Endothelial cell of umbilical vein (primary cell): Measurements from ENCODE around the gene HECTD1. TPM values are rescaled to one million over a fixed set of nuclear protein-coding genes. Genes with fewer than 3 reads are reported as not detected.

ENCODE experiments used
- BruUV-seq: library from RNA; stranded (reverse); fragments of 400-500 nt; replicated peaks from 2 replicates; lab custom pipeline; 2021; lab: Mats Ljungman, UMichigan
- CTCF ChIA-PET: fragments of 300-600, 350-600 bp; sonication (Branson Sonifier 250); formaldehyde crosslinking; loops from one replicate; lab custom pipeline; 2021; ENCODE audit warnings: antibody characterized with exemption, inconsistent platforms; lab: Charles Lee
- POLR2A ChIA-PET: fragments of 300-600, 350-600 bp; sonication (Branson Sonifier 250); formaldehyde crosslinking; loops from one replicate; lab custom pipeline; 2021; ENCODE audit warnings: antibody characterized with exemption, inconsistent platforms; lab: Charles Lee
- DNase-seq: peaks from one replicate; pipeline ENCODE4 v3.0.0-alpha.2; 2011; ENCODE audit warnings: low read depth, low spot score
- FAIRE-seq: peaks from 2 replicates; lab custom pipeline; 2011; peaks lifted over from hg19 to GRCh38; lab: Jason Lieb, UNC
- H2AFZ ChIP-seq: 2 replicates; pipeline ENCODE4 v1.6.0; 2012; ENCODE audit warnings: low read depth, low read length, control low read depth, inconsistent platforms
- H3K27ac ChIP-seq: 2 replicates; pipeline ENCODE4 v1.5.1; 2011; ENCODE audit warnings: low read depth, mild to moderate bottlenecking, control low read depth, low read length, moderate library complexity; ENCODE audit not compliant: insufficient read depth
- H3K27me3 ChIP-seq, 2 experiments: 2 replicates each; pipeline versions ENCODE4 v1.6.0 to v1.6.1; 2011; ENCODE audit warnings: low read length in 2 of 2, mixed read lengths in 1 of 2; ENCODE audit not compliant: control insufficient read depth in 2 of 2, insufficient read depth in 2 of 2
- H3K36me3 ChIP-seq, 2 experiments: 2 replicates in 1 of 2; 3 replicates in 1 of 2; pipeline ENCODE4 v1.5.1; 2011; ENCODE audit warnings: low read length in 2 of 2, mild to moderate bottlenecking in 1 of 2, moderate library complexity in 1 of 2; ENCODE audit not compliant: control insufficient read depth in 2 of 2, insufficient read depth in 2 of 2; ENCODE audit errors: extremely low read depth in 1 of 2
- H3K4me1 ChIP-seq: 3 replicates; pipeline ENCODE4 v1.5.1; 2011; ENCODE audit warnings: mild to moderate bottlenecking, low read length; ENCODE audit not compliant: control insufficient read depth, insufficient read depth; ENCODE audit errors: extremely low read depth
- H3K4me2 ChIP-seq: 2 replicates; pipeline ENCODE4 v1.6.1; 2011; ENCODE audit warnings: low read length, control low read depth, mixed read lengths; ENCODE audit not compliant: insufficient read depth
- H3K4me3 ChIP-seq, 3 experiments: fragments of 200-600 bp in 1 of 3; sonication (generic), shearing (Covaris generic) in 1 of 3; replicated peaks in 1 of 3; 2 replicates each; pipeline ENCODE4 v1.5.1; 2011 to 2016; ENCODE audit warnings: control low read depth in 3 of 3, low read length in 3 of 3, mild to moderate bottlenecking in 2 of 3, inconsistent platforms in 1 of 3, low read depth in 1 of 3, moderate library complexity in 1 of 3; ENCODE audit not compliant: insufficient read depth in 1 of 3
- H3K79me2 ChIP-seq: 2 replicates; pipeline ENCODE4 v1.6.0; 2012; ENCODE audit warnings: low read length, inconsistent platforms; ENCODE audit not compliant: control insufficient read depth, insufficient read depth
- H3K9ac ChIP-seq: replicated peaks from 2 replicates; pipeline ENCODE3; 2011; ENCODE audit warnings: low read length, control low read depth; ENCODE audit not compliant: insufficient read depth; ENCODE audit errors: extremely low read depth
- H3K9me1 ChIP-seq: replicated peaks from 3 replicates; pipeline ENCODE4 v1.6.0; 2011; ENCODE audit warnings: mild to moderate bottlenecking, low read length; ENCODE audit not compliant: control insufficient read depth, insufficient read depth; ENCODE audit errors: extremely low read depth
- H3K9me3 ChIP-seq: replicated peaks from 2 replicates; pipeline ENCODE4 v1.5.1; 2012; ENCODE audit warnings: low read length, inconsistent platforms; ENCODE audit not compliant: control insufficient read depth, insufficient read depth
- H4K20me1 ChIP-seq: replicated peaks from 2 replicates; pipeline ENCODE3; 2011; ENCODE audit warnings: mild to moderate bottlenecking, low read length; ENCODE audit not compliant: control insufficient read depth, insufficient read depth; ENCODE audit errors: extremely low read depth
- EZH2 ChIP-seq: IDR thresholded peaks from 2 replicates; pipeline ENCODE4 v1.6.1; 2012; ENCODE audit warnings: borderline replicate concordance, low read depth, mild to moderate bottlenecking, moderate library complexity, low read length, inconsistent platforms; ENCODE audit not compliant: severe bottlenecking
- FOS ChIP-seq: IDR thresholded peaks from 2 replicates; pipeline ENCODE4 v1.6.1; 2011; ENCODE audit warnings: mild to moderate bottlenecking, low read length, moderate library complexity, borderline replicate concordance; ENCODE audit not compliant: insufficient read depth
- GATA2 ChIP-seq: IDR thresholded peaks from 2 replicates; pipeline ENCODE4 v1.7.0; 2011; ENCODE audit warnings: low read depth, mild to moderate bottlenecking, moderate library complexity, mixed read lengths, low read length; ENCODE audit not compliant: insufficient read length, insufficient read depth
- JUN ChIP-seq: IDR thresholded peaks from 2 replicates; pipeline ENCODE4 v1.6.1; 2011; ENCODE audit warnings: borderline replicate concordance, low read depth; ENCODE audit not compliant: insufficient read length, insufficient read depth
- MYC ChIP-seq: IDR thresholded peaks from one replicate; pipeline ENCODE4 v1.6.1; 2011; ENCODE audit warnings: mild to moderate bottlenecking, low read depth, low read length
- POLR2A ChIP-seq: IDR thresholded peaks from 2 replicates; pipeline ENCODE4 v1.6.1; 2012; ENCODE audit warnings: low read depth, mild to moderate bottlenecking, control low read depth, low read length
- POLR2AphosphoS5 ChIP-seq: IDR thresholded peaks from 2 replicates; pipeline ENCODE4 v1.6.1; 2012; ENCODE audit warnings: low read depth, mild to moderate bottlenecking, control low read depth, low read length, moderate library complexity; ENCODE audit not compliant: insufficient read depth
- dilution Hi-C: fragments of 300-500 bp; cut with MboI; formaldehyde crosslinking; loops from one replicate; pipeline ENCODE4 v1.15.0; 2019; ENCODE audit warnings: low sequenced_read_pairs; ENCODE audit not compliant: extremely low pct_ligation_motif_present
- intact Hi-C: fragments of 100-400 bp; cut with micrococcal nuclease; formaldehyde crosslinking; loops from one replicate; pipeline ENCODE4 v1.10.0; 2022
- polyA plus RNA-seq, 4 experiments: library from polyadenylated mRNA; depleted of rRNA in 3 of 4; stranded (reverse) in 3 of 4; unstranded in 1 of 4; fragments of >200 nt; gene quantifications; 2 replicates each; pipeline versions ENCODE4 v1.2.1 to v1.2.3, GENCODE V29; 2011 to 2012; ENCODE audit warnings: missing spikeins in 1 of 4
- total RNA-seq: library from RNA; stranded (reverse); gene quantifications from 2 replicates; pipeline ENCODE4 v1.2.3, GENCODE V29; 2021
- TF ChIP-seq, protein P1 (sequence below), 2 donors: IDR thresholded peaks; 1 replicate in 1 of 2; 2 replicates in 1 of 2; pipeline ENCODE4 v1.5.1; 2011; ENCODE audit warnings: low read length in 2 of 2, mild to moderate bottlenecking in 2 of 2, moderate library complexity in 2 of 2, control low read depth in 1 of 2, inconsistent platforms in 1 of 2, low read depth in 1 of 2; ENCODE audit not compliant: insufficient read depth in 1 of 2; ENCODE audit errors: extremely low read depth in 1 of 2
- TF ChIP-seq, protein P2 (sequence below): IDR thresholded peaks from 2 replicates; pipeline ENCODE4 v1.6.1; 2011; ENCODE audit not compliant: insufficient read depth, insufficient read length

The HECTD1 gene
- total and polyA plus RNA-seq, 2 donors (not counting 3 experiments of a cell fraction or from before 2014, with no cell fraction given) = 67.9 to 181 TPM

GRCh38 chr14:31080484-31080883, 127.1 kb downstream of the HECTD1 start:
- H3K36me3 ChIP-seq = no peaks in the 10 kb centered on the region
- BruUV-seq = no TSS peak
- FAIRE-seq (no peak), DNase-seq (no peak)
- H3K9me3 ChIP-seq = no peaks in the 10 kb centered on the region
- ChIA-PET POLR2A (no interaction called here), CTCF (interaction anchor here (0.9 to 1.0 kb wide), 2 partner anchors 54 to 100 kb away, joined by 3 to 5 read pairs; partner anchors contain the start of genes AP4S1 and STRN3)
- no peaks in the 10 kb centered on the region for H4K20me1 ChIP-seq
- H3K27me3 ChIP-seq = no peaks in the 10 kb centered on the region
- H3K4me3 ChIP-seq = no peak overlapping the region
- no peaks in the 10 kb centered on the region for H3K9me1 ChIP-seq
- H3K4me2 ChIP-seq = no peak overlapping the region
- no peaks in the 10 kb centered on the region for H3K79me2 ChIP-seq
- no peak overlapping the region for H3K27ac ChIP-seq
- TF ChIP-seq JUN (no peak), POLR2AphosphoS5 (no peak), MYC (no peak), GATA2 (no peak), POLR2A (no peak), EZH2 (no peak), FOS (no peak)
- TF ChIP-seq, protein P1, sequence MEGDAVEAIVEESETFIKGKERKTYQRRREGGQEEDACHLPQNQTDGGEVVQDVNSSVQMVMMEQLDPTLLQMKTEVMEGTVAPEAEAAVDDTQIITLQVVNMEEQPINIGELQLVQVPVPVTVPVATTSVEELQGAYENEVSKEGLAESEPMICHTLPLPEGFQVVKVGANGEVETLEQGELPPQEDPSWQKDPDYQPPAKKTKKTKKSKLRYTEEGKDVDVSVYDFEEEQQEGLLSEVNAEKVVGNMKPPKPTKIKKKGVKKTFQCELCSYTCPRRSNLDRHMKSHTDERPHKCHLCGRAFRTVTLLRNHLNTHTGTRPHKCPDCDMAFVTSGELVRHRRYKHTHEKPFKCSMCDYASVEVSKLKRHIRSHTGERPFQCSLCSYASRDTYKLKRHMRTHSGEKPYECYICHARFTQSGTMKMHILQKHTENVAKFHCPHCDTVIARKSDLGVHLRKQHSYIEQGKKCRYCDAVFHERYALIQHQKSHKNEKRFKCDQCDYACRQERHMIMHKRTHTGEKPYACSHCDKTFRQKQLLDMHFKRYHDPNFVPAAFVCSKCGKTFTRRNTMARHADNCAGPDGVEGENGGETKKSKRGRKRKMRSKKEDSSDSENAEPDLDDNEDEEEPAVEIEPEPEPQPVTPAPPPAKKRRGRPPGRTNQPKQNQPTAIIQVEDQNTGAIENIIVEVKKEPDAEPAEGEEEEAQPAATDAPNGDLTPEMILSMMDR (IDR thresholded peaks at IDR 0.05; ENCODE audit: extremely low read depth in 1 of 2, insufficient read depth in 1 of 2, low read depth in 1 of 2, low read length in 2 of 2) = no peak
- TF ChIP-seq, protein P2, sequence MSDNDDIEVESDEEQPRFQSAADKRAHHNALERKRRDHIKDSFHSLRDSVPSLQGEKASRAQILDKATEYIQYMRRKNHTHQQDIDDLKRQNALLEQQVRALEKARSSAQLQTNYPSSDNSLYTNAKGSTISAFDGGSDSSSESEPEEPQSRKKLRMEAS = no peak
- no peaks in the 10 kb centered on the region for H3K4me1 ChIP-seq
- no peak overlapping the region for H2AFZ ChIP-seq
- dilution Hi-C loops (no loop called here), intact Hi-C loops (loop anchor here (10.0 kb wide), 1 partner anchor 426 kb away; no protein-coding TSS in a partner anchor)
- H3K9ac ChIP-seq = no peak overlapping the region
